Activated CD4-positive, alpha-beta memory T cell treated with anti-CD3 and anti-CD28 coated beads for 36 hours (primary cell): ENCODE measurements around the gene CLDN24. TPM values are rescaled to one million over a fixed set of nuclear protein-coding genes. Genes with fewer than 3 reads are reported as not detected.

ENCODE experiments used
- CTCF ChIA-PET: fragments of 350-600 bp; sonication (Branson Sonifier 250); formaldehyde crosslinking; loops from one replicate; lab custom pipeline; 2021; ENCODE audit warnings: antibody characterized with exemption, inconsistent platforms; lab: Charles Lee
- POLR2A ChIA-PET: fragments of 350-600 bp; sonication (Branson Sonifier 250); formaldehyde crosslinking; loops from one replicate; lab custom pipeline; 2021; ENCODE audit warnings: antibody characterized with exemption; lab: Charles Lee
- DNase-seq: peaks from one replicate; pipeline ENCODE4 v3.0.0-alpha.2; 2020
- H3K27ac Mint-ChIP-seq: one replicate; pipeline ENCODE4 v1.8.0; 2021; ENCODE audit warnings: mixed read lengths
- H3K27me3 Mint-ChIP-seq: one replicate; pipeline ENCODE4 v1.8.0; 2021; ENCODE audit warnings: mixed read lengths
- H3K36me3 Mint-ChIP-seq: one replicate; pipeline ENCODE4 v1.8.0; 2021; ENCODE audit warnings: mixed read lengths
- H3K4me1 Mint-ChIP-seq: one replicate; pipeline ENCODE4 v1.8.0; 2021; ENCODE audit warnings: low read depth, mixed read lengths
- H3K4me3 Mint-ChIP-seq: one replicate; pipeline ENCODE4 v1.8.0; 2021; ENCODE audit warnings: mild to moderate bottlenecking, mixed read lengths
- H3K9me3 Mint-ChIP-seq: one replicate; pipeline ENCODE4 v1.8.0; 2021; ENCODE audit warnings: mixed read lengths
- intact Hi-C: fragments of 100-400 bp; cut with micrococcal nuclease; formaldehyde crosslinking; loops from one replicate; pipeline ENCODE4 v1.15.1; 2023
- total RNA-seq, 2 experiments: library from RNA; stranded (reverse); gene quantifications; one replicate each; pipeline ENCODE4 v1.2.3, GENCODE V29; 2021

The CLDN24 gene
- not detected for total RNA-seq

- Mint-ChIP-seq H3K4me1 (peaks cover 4% of the 10 kb centered on the region), H3K9me3 (no peaks in the 10 kb centered on the region), H3K4me3 (no peak within 1 kb of the TSS), H3K27me3 (peaks cover 7% of the 10 kb centered on the region), H3K36me3 (no peaks in the 10 kb centered on the region), H3K27ac (no peak within 1 kb of the TSS)
- CTCF ChIA-PET, result no interaction called here
- POLR2A ChIA-PET, result no interaction called here
- DNase-seq, result no peak
- intact Hi-C loops, result no loop called here
Observed at GRCh38 chr4:183322326-183322725, at the start of gene CLDN24. Gene CLDN24, minus strand, starts transcription at chr4:183322426. Its CDS starts 0 bp downstream, at chr4:183322426.

- Mint-ChIP-seq H3K4me3 (no peak overlapping the region), H3K9me3 (peaks cover 15% of the 10 kb centered on the region), H3K4me1 (no peaks in the 10 kb centered on the region), H3K27ac (no peak overlapping the region), H3K36me3 (no peaks in the 10 kb centered on the region), H3K27me3 (no peaks in the 10 kb centered on the region)
- ChIA-PET CTCF (interaction anchor here (1.0 to 1.3 kb wide), 3 partner anchors 10 to 297 kb away, joined by 3 to 4 read pairs (median 3); no protein-coding TSS in a partner anchor), POLR2A (no interaction called here)
- no peak for DNase-seq
- intact Hi-C loops, result no loop called here
Observed at GRCh38 chr4:183370786-183371185, 48.6 kb upstream of the CLDN24 start.

- Mint-ChIP-seq H3K27me3 (no peaks in the 10 kb centered on the region), H3K4me3 (no peak overlapping the region), H3K9me3 (peaks cover 15% of the 10 kb centered on the region), H3K4me1 (no peaks in the 10 kb centered on the region), H3K27ac (no peak overlapping the region), H3K36me3 (no peaks in the 10 kb centered on the region)
- intact Hi-C loops, result no loop called here
- ChIA-PET CTCF (no interaction called here), POLR2A (no interaction called here)
- no peak for DNase-seq
Observed at GRCh38 chr4:183369073-183369472, 46.8 kb upstream of the CLDN24 start.

- intact Hi-C loops, result no loop called here
- no peak overlapping the region for H3K27ac Mint-ChIP-seq
- ChIA-PET CTCF (interaction anchor here (0.6 kb wide), 1 partner anchor 23 kb away, joined by 3 read pairs; no protein-coding TSS in a partner anchor), POLR2A (no interaction called here)
- H3K27me3 Mint-ChIP-seq, result no peaks in the 10 kb centered on the region
- no peaks in the 10 kb centered on the region for H3K9me3 Mint-ChIP-seq
- H3K4me1 Mint-ChIP-seq, result no peaks in the 10 kb centered on the region
- no peak overlapping the region for H3K4me3 Mint-ChIP-seq
- no peaks in the 10 kb centered on the region for H3K36me3 Mint-ChIP-seq
- no peak for DNase-seq
Observed at GRCh38 chr4:183366206-183366835, 44.1 kb upstream of the CLDN24 start.

- Mint-ChIP-seq H3K27me3 (no peaks in the 10 kb centered on the region), H3K4me3 (no peak overlapping the region), H3K36me3 (no peaks in the 10 kb centered on the region), H3K27ac (no peak overlapping the region), H3K4me1 (no peaks in the 10 kb centered on the region), H3K9me3 (no peaks in the 10 kb centered on the region)
- ChIA-PET CTCF (interaction anchor here (0.6 kb wide), 1 partner anchor 100 kb away, joined by 3 read pairs; no protein-coding TSS in a partner anchor), POLR2A (no interaction called here)
- no peak for DNase-seq
- intact Hi-C loops, result no loop called here
Observed at GRCh38 chr4:183364025-183364424, 41.8 kb upstream of the CLDN24 start.

GRCh38 chr4:183362916-183363542 is 40.8 kb upstream of the CLDN24 start:
- DNase-seq, result no peak
- Mint-ChIP-seq H3K27me3 (no peaks in the 10 kb centered on the region), H3K9me3 (no peaks in the 10 kb centered on the region), H3K36me3 (no peaks in the 10 kb centered on the region), H3K27ac (no peak overlapping the region), H3K4me3 (no peak overlapping the region), H3K4me1 (no peaks in the 10 kb centered on the region)
- intact Hi-C loops, result no loop called here
- ChIA-PET CTCF (no interaction called here), POLR2A (no interaction called here)

GRCh38 chr4:183362036-183362435 is 39.8 kb upstream of the CLDN24 start:
- DNase-seq, result no peak
- H3K4me3 Mint-ChIP-seq, result no peak overlapping the region
- POLR2A ChIA-PET, result no interaction called here
- no peaks in the 10 kb centered on the region for H3K4me1 Mint-ChIP-seq
- intact Hi-C loops, result no loop called here
- no peaks in the 10 kb centered on the region for H3K36me3 Mint-ChIP-seq
- no peaks in the 10 kb centered on the region for H3K27me3 Mint-ChIP-seq
- H3K27ac Mint-ChIP-seq, result no peak overlapping the region
- no peaks in the 10 kb centered on the region for H3K9me3 Mint-ChIP-seq
- CTCF ChIA-PET, result no interaction called here

GRCh38 chr4:183360161-183360919 is 38.1 kb upstream of the CLDN24 start:
- CTCF ChIA-PET, result no interaction called here
- no peak overlapping the region for H3K27ac Mint-ChIP-seq

GRCh38 chr4:183358215-183358755 is 36.1 kb upstream of the CLDN24 start:
- no peaks in the 10 kb centered on the region for H3K9me3 Mint-ChIP-seq

More at GRCh38 chr4:183360161-183360919, 38.1 kb upstream of the CLDN24 start:
- intact Hi-C loops, result no loop called here
- no peak for DNase-seq
- POLR2A ChIA-PET, result no interaction called here
- Mint-ChIP-seq H3K4me1 (no peaks in the 10 kb centered on the region), H3K27me3 (no peaks in the 10 kb centered on the region), H3K36me3 (no peaks in the 10 kb centered on the region), H3K9me3 (no peaks in the 10 kb centered on the region), H3K4me3 (no peak overlapping the region)

GRCh38 chr4:183356931-183357675 is 34.9 kb upstream of the CLDN24 start:
- Mint-ChIP-seq H3K4me1 (no peaks in the 10 kb centered on the region), H3K9me3 (no peaks in the 10 kb centered on the region), H3K27me3 (peaks cover 4% of the 10 kb centered on the region), H3K27ac (no peak overlapping the region), H3K36me3 (no peaks in the 10 kb centered on the region), H3K4me3 (no peak overlapping the region)
- ChIA-PET POLR2A (no interaction called here), CTCF (no interaction called here)
- DNase-seq, result no peak
- intact Hi-C loops, result no loop called here

More at GRCh38 chr4:183358215-183358755, 36.1 kb upstream of the CLDN24 start:
- H3K36me3 Mint-ChIP-seq, result no peaks in the 10 kb centered on the region
- ChIA-PET POLR2A (no interaction called here), CTCF (no interaction called here)
- intact Hi-C loops, result no loop called here
- no peaks in the 10 kb centered on the region for H3K27me3 Mint-ChIP-seq
- H3K4me3 Mint-ChIP-seq, result no peak overlapping the region
- no peaks in the 10 kb centered on the region for H3K4me1 Mint-ChIP-seq
- no peak overlapping the region for H3K27ac Mint-ChIP-seq
- no peak for DNase-seq

GRCh38 chr4:183356173-183356830 is 34.1 kb upstream of the CLDN24 start:
- no peak for DNase-seq

More at GRCh38 chr4:183356173-183356830, 34.1 kb upstream of the CLDN24 start:
- H3K27me3 Mint-ChIP-seq, result peaks cover 8% of the 10 kb centered on the region
- ChIA-PET POLR2A (no interaction called here), CTCF (no interaction called here)
- no peak overlapping the region for H3K4me3 Mint-ChIP-seq
- no peak overlapping the region for H3K27ac Mint-ChIP-seq
- H3K36me3 Mint-ChIP-seq, result no peaks in the 10 kb centered on the region
- H3K9me3 Mint-ChIP-seq, result no peaks in the 10 kb centered on the region
- intact Hi-C loops, result no loop called here
- no peaks in the 10 kb centered on the region for H3K4me1 Mint-ChIP-seq
